UCSD-AML1 (cell line): ENCODE measurements around the gene TBK1.

Experiments used
- DNase-seq: peaks from one replicate; lab custom pipeline; 2025; ENCODE audit not compliant: unreplicated experiment; lab: John Stamatoyannopoulos, UW

The TBK1 gene

DNA sequence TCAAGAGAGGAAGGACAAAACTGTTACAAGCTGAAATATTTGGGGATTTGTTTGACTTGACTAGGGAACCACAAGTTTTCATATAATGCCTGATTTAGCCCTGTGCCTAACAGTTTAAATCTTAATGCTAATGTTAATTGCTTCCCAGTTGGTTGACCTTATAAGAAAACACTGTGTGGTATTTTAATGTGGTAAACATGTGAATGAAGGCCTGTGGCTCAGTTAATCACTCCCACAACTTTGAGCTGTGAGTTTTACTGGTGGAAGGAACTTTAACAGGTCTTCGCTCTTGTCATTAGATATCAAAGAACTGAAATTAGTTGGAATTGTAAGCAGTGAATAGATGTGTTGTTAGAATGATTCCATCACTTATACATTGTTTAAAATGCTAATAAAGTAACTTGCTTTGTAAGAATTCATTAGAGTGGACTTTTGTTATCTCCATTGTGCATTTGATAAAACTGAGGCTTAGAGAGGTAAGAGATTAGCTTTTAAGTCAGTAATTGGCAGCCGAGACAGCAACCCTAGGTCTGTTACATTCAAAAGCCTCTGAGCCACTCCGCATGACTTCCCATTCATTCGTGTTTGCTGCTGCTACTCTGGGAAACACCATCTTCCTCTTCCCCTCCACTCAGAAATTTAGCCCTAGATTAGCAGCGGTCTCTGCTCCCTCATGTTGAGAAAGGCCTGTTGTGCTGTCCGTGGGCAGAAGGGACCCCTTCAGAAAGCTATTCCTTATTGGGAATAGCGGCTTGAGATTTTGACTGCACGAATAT lies 1.0 kb upstream of the TBK1 start:
- DNase-seq: peak; percentile 27

DNA sequence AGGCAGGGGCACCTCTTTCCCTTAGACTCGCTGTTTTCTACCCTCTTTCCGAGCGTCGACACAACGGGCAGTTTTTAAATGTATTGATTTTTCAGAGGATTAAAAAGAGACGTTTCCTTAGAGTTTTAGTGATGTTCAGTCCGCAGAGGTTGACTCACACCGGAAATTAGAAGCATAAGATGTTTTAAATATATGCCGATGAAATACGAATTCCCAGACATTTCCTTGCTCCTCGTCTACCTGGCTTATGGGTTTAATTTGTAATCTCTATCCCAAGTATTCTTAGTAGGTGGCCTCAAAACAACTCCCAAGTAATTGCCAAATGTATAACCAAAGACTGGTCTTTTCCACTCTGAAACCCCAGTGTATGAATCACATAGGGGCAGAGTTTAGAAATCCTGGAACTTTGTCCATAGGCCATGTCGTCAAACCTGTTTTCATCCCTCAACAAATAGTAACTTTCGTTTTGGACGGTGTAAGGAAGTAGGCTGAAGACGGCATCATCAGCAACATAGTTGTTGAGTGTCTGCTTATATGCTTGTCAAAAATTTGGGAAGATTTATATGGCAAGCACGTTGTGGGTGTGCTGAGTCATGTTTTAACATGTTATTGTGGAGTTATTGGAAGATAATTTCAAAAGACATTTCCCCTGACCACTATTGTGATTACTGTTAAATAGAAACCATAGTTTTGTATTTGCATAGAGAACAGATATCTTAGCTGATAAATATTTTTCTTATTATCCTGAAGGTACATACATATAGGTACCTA lies 824 bp downstream of the TBK1 start:
- DNase-seq: no peak

DNA sequence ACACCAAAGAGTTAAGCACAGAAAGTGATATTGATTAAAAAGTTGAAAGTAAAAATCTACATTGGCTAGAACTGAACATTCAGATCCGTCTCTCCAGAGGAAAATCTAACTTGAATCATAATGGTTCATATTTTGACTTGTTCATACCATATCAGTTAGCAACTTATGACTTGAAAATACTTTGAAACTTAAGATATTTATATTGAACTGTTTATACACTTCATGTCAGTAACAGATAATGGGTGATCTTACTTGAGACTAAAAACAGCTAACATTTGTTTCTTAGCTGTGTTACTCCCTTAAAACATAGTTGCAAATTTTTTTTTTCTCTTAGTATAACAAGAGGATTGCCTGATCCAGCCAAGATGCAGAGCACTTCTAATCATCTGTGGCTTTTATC lies 3.6 kb downstream of the TBK1 start:
- DNase-seq: no peak

GRCh38 chr12:64456119-64456518 lies 4.2 kb downstream of the TBK1 start:
- no peak for DNase-seq

DNA sequence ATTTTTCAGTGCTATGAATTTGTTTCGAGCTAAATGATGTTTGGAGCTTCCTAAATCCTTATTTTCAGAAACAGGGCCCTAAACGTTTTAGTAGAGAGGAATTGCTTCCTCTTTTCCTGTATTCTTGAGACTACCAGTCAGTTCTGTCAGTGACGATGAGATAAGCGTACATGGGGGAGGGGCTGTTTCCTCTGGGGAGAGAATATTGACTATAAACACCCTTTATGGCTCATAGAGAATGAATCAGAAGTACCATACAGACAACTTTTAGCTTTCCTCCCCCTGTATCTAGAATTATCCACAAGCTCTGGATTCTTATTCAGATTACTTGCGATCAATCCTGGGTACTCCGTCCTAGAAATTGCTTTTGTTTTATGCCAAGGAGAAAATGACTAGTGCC lies 5.1 kb downstream of the TBK1 start:
- DNase-seq: peak; percentile 38

- DNase-seq: no peak
Measured at GRCh38 chr12:64457466-64457865, 5.5 kb downstream of the TBK1 start.

DNA sequence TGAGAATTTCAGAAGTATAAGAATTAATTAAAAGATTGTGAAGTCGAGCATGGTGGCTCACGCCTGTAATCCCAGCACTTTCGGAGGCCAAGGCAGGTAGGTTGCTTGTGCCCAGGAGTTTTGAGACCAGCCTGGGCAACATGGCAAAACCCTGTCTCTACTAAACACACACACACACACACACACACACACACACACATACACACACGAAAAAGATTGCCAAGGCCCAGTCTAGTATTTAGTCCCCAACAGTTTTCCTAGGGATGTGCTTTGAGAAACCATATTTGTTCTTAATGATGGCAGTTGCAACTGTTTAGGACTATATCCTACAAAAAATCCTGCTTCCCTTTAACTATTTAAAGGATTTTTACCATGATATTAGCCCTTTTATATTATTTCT lies 6.0 kb downstream of the TBK1 start:
- no peak for DNase-seq

DNA sequence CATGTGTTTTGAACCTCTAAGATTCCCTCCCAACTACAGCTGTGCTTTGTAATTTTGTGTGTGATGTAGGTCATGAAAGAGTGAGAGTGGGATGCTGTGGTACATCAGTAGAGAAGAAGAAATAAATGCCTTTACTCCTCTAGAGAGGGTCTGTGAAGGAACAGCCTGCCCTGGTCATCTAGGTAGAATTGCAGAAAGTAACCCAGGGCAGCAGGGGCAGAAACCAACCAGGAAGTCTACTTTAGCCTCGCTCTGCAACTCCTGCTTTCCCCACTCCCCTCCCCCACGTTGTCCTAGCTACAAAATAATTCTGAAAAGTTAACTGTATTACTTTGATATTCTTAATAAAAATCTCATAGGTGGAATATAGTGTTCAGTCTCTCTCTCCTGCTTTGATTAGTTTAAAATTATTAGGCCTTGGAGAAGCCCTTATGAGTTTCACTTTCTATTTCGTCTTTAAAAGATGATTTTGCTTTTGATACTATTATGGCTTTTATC lies 7.5 kb downstream of the TBK1 start:
- DNase-seq: no peak

GRCh38 chr12:64461634-64462414 lies 9.9 kb downstream of the TBK1 start:
- no peak for DNase-seq

- no peak for DNase-seq
Measured at GRCh38 chr12:64466178-64466577, 14.3 kb downstream of the TBK1 start.

DNA sequence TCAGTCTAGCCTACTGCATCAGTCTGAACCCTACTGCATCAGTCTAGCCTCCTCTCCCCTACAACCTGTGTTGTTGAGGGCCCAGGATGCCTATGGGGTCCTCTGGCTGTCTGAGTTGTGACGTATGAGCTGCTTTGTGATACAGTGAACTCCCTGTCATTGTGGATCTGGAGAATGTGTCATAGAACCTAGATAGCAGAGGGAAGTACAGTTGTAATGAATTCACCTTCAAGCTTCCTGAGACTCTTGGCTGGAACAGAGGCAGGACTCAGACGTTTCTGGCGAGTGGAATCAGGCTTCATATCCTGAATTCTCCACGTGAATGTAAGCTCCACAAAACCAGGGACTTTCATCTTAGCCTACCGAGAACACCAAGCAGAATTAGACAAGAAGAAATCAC lies 17.0 kb downstream of the TBK1 start:
- DNase-seq: no peak

GRCh38 chr12:64469455-64470142 lies 17.7 kb downstream of the TBK1 start:
- no peak for DNase-seq

DNA sequence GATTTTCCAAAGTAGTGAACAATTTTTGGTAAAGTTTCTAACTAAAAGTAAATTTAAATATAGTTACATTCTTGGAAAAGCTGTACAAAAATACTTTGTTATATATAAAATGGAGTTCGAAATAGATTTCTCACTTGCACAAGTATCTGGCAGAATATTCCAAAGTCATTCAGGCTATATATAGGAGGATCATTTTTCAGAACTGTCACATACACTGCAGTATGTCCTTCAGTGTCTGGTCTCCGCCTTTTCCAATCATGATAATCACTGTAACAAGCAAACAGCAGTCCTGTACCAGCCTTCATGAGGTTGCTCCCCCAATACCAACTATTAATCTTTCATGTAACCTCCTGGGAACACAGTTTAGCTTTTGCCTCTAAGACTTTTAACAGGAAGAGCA lies 18.6 kb downstream of the TBK1 start:
- DNase-seq: no peak

GRCh38 chr12:64473176-64473575 lies 21.3 kb downstream of the TBK1 start:
- DNase-seq: no peak

DNA sequence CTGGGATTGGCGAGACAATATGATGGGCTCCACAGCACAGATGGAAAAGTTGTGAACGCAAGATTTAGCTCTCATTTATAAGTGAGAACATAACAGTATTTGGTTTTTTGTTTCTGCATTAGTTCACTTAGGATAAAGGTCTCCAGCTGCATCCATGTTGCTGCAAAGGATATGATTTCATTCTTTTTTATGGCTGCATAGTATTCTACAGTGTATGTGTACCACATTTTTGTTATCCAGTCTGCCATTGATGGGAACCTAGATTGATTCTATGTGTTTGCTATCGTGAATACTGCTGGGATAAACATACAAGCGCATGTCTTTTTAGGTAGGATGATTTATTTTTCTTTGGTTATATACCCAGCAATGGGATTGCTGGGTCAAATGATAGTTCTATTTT lies 23.6 kb downstream of the TBK1 start:
- no peak for DNase-seq

DNA sequence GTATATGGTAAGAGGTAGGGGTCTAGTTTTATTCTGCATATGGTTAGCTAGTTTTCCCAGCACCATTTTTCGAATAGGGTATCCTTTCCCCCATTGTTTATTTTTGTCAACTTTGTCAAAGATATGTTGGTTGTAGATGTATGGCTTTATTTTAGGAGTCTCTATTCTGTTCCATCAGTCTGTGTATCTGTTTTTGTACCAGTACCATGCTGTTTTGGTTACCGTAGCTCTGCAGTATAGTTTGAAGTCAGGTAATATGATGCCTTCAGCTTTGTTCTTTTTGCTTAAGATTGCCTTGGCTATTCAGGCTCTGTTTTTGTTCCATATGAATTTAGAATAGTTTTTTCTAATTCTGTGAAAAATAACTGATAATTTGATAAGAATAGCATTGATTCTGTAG lies 24.9 kb downstream of the TBK1 start:
- DNase-seq: no peak

DNA sequence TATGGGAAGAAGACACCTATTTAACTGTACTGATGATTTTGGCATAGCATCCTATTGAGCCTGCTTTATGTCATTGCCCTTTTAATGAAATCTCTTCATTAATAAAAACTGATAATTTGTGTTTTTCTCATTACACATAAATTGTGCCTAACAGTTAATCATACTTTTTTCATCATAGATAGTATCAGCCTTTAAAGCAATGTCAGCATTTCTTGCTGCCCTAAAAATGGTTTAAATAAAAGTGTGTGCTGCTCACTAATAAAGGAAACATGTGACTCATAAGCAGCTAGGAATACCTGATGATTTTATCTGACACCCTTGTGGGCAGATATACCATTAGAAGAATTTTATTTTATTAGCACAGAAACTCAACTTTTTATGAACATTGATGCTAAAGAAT lies 26.7 kb downstream of the TBK1 start:
- DNase-seq: no peak

DNA sequence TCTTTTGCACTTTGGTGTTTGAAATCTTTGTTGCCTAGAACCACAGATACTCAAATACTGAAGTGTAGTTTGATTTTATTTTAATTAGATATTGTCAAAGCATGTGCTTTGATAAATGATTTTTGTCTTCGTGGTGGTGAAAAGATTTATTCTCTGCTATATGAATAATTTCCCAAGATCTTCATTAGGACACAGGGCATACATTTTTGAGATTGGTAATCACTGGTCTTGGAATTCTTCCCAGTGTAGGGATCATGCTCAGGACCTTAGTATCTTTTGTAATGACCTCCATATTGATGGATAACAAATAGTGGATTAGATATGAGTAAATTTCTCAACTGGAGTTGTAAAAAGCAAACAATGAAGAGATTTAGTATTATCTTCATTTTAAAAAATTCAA lies 28.2 kb downstream of the TBK1 start:
- no peak for DNase-seq

GRCh38 chr12:64486657-64487056 lies 34.7 kb downstream of the TBK1 start:
- no peak for DNase-seq

GRCh38 chr12:64491718-64492117 lies 39.8 kb downstream of the TBK1 start:
- no peak for DNase-seq

GRCh38 chr12:64493513-64493912 lies 41.6 kb downstream of the TBK1 start:
- DNase-seq: no peak
